Transverse colon (tissue), 4 donors: Measurements from ENCODE around the gene LSR. TPM values are rescaled to one million over a fixed set of nuclear protein-coding genes. Genes with fewer than 3 reads are reported as not detected.

ENCODE experiments used
- DNase-seq: peaks from one replicate; pipeline ENCODE4 v3.0.0-alpha.2; 2019
- H3K27ac ChIP-seq, 4 donors: fragments of 200-600 bp; sonication (generic); 2 replicates each; pipeline ENCODE4 v1.5.1; 2016 to 2018; ENCODE audit warnings: inconsistent platforms in 4 of 4
- H3K27me3 ChIP-seq: fragments of 200-600 bp; sonication (generic); 2 replicates; pipeline ENCODE4 v1.5.1; 2017; ENCODE audit warnings: inconsistent platforms
- H3K36me3 ChIP-seq, 4 donors: fragments of 200-600 bp; sonication (generic); 2 replicates each; pipeline ENCODE4 v1.5.1; 2017 to 2019; ENCODE audit warnings: inconsistent platforms in 4 of 4
- H3K4me1 ChIP-seq, 4 donors: fragments of 200-600 bp; sonication (generic); 2 replicates each; pipeline ENCODE4 v1.5.1; 2017 to 2020; ENCODE audit warnings: inconsistent platforms in 4 of 4
- H3K4me3 ChIP-seq, 4 donors: fragments of 200-600 bp; sonication (generic); 1 replicate in 1 of 4; 2 replicates in 3 of 4; pipeline versions ENCODE4 v1.5.1 to v1.6.1; 2017 to 2019; ENCODE audit warnings: inconsistent platforms in 4 of 4
- H3K9me3 ChIP-seq, 2 donors: fragments of 200-600 bp; sonication (generic); 2 replicates each; pipeline ENCODE4 v1.5.1; 2017 to 2019; ENCODE audit warnings: inconsistent platforms in 2 of 2
- EP300 ChIP-seq: sonication (generic); formaldehyde crosslinking; IDR thresholded peaks from one replicate; pipeline ENCODE4 v1.6.1; 2017; ENCODE audit warnings: antibody characterized with exemption, low read depth
- POLR2A ChIP-seq: fragments of 450-650 bp; IDR thresholded peaks from one replicate; pipeline ENCODE4 v1.6.1; 2016; ENCODE audit warnings: antibody characterized with exemption, mild to moderate bottlenecking, moderate library complexity
- POLR2AphosphoS5 ChIP-seq, 3 donors: sonication (generic); formaldehyde crosslinking; IDR thresholded peaks; one replicate each; pipeline ENCODE4 v1.6.1; 2016; ENCODE audit warnings: antibody characterized with exemption in 3 of 3
- WGBS, 2 donors: methylation state at CpG; one replicate each; pipeline ENCODE4 v1.1.5; 2018; ENCODE audit warnings: low coverage in 1 of 2; 5-methylcytosine and 5-hydroxymethylcytosine counted together
- in situ Hi-C, 4 donors: fragments of 200-750 bp; cut with MboI; loops; one replicate each; pipeline versions ENCODE4 v1.15.0 to v1.15.1; 2017; ENCODE audit warnings: low sequenced_read_pairs in 3 of 4, low pct_ligation_motif_present in 1 of 4, low pct_unique_long_range_greater_than_20kb in 1 of 4
- intact Hi-C: fragments of 100-400 bp; cut with DNase I; formaldehyde crosslinking; loops from one replicate; pipeline ENCODE4 v1.15.1; 2023; ENCODE audit warnings: low total_unique reads
- total RNA-seq, 4 donors: library from RNA; depleted of rRNA; stranded (reverse); fragments of >200 nt; gene quantifications; one replicate each; pipeline ENCODE4 v1.1.0, GENCODE V29; 2016
- TF ChIP-seq, protein P1 (sequence below), 5 experiments: fragments of 200-600 bp in 3 of 5; fragments of 450-650 bp in 2 of 5; sonication (generic) in 3 of 5; IDR thresholded peaks; 1 replicate in 2 of 5; 2 replicates in 3 of 5; pipeline ENCODE4 v1.5.1; 2016 to 2017; ENCODE audit warnings: antibody characterized with exemption in 5 of 5, inconsistent platforms in 3 of 5, mild to moderate bottlenecking in 2 of 5, moderate library complexity in 1 of 5

LSR gene
- total RNA-seq, 4 donors from 2014 or later: 124 to 484 (median 330) TPM

DNA sequence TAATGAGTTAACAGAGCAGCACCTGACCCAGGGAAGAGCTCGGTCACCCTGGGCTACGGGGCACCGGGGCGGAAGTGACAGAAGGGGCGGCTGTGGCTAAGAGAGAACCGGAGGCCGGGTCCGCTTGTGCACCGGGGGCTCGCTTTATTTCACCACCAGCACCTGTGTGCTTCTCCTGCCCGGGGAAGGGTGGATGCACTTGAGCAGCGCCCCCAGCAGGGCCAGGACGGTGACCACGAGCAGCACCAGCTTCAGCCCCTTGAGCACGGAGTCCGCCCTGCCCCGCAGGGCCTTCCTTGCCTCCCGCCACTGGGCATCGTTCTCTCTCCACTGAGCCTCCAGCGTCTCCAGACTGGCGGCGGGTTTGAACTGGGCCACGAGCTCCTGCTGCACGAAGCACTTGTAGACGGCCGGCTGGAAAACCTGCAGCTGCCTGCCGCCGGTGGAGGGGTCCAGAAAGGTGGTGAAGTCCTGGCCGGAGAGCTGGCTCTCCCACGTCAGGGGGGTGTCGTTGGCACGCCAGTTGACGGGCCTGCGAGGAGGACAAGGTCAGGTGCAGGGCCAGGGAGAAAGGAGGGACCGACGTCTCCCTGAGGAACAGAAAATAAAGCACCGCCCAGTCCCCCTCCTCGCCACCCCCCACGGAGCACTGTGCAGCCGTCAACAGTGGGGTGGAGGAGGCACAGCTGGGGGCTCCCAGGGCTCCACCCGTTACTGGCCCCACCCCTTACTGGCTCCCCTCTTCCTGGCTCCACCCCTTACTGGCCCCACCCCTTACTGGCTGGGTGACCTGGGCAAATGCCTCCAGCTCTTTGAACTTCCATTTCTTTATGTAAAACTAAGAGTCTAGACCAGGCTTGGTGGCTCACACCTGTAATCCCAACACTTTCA, 23.9 kb upstream of the LSR start:
- H3K4me3 ChIP-seq: no peak overlapping the region
- peak; percentile 57 for DNase-seq
- intact Hi-C loops (no loop called here), in situ Hi-C loops (no loop called here)
- H3K9me3 ChIP-seq: no peaks in the 10 kb centered on the region
- WGBS, 2 donors: 68% methylated on average over 41 of the region's 41 CpGs; no CpG with 5 or more reads in 1 of the 2 donors
- no peaks in the 10 kb centered on the region for H3K27me3 ChIP-seq
- TF ChIP-seq POLR2A (no peak), POLR2AphosphoS5 (IDR thresholded peaks at IDR 0.05) (no peak), EP300 (no peak)
- TF ChIP-seq, protein P1, sequence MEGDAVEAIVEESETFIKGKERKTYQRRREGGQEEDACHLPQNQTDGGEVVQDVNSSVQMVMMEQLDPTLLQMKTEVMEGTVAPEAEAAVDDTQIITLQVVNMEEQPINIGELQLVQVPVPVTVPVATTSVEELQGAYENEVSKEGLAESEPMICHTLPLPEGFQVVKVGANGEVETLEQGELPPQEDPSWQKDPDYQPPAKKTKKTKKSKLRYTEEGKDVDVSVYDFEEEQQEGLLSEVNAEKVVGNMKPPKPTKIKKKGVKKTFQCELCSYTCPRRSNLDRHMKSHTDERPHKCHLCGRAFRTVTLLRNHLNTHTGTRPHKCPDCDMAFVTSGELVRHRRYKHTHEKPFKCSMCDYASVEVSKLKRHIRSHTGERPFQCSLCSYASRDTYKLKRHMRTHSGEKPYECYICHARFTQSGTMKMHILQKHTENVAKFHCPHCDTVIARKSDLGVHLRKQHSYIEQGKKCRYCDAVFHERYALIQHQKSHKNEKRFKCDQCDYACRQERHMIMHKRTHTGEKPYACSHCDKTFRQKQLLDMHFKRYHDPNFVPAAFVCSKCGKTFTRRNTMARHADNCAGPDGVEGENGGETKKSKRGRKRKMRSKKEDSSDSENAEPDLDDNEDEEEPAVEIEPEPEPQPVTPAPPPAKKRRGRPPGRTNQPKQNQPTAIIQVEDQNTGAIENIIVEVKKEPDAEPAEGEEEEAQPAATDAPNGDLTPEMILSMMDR (IDR thresholded peaks at IDR 0.05): no peak
- no peak overlapping the region for H3K27ac ChIP-seq
- no peaks in the 10 kb centered on the region for H3K36me3 ChIP-seq
- H3K4me1 ChIP-seq: peaks cover 0 to 7% (median 2%) of the 10 kb centered on the region in 4 donors

DNA sequence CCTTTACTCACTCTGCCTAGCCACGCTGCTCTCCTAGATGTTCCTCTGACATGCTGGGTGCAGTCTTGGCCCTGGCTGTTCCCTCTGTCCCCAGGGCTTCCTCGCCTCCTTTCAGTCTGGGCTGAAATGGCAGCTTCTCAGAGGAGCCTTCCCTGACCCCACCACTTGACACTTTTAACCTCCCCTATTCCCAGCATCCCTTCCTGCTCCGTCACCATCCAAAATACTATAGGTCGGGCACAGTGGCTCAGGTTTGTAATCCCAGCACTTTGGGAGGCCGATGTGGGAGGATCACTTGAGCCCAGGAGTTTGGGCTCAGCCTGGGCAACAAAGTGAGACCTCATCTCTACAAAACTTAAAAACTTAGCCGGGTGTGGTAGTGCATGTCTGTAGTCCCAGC, 22.9 kb upstream of the LSR start:
- 84 to 93% methylated on average over 2 to 6 of the region's 6 CpGs for WGBS, 2 donors
- Histone ChIP-seq H3K4me3 (no peak overlapping the region), H3K27ac (no peak overlapping the region), H3K36me3 (no peaks in the 10 kb centered on the region), H3K27me3 (no peaks in the 10 kb centered on the region), H3K4me1 (peaks cover 0 to 7% (median 2%) of the 10 kb centered on the region in 4 donors), H3K9me3 (no peaks in the 10 kb centered on the region)
- TF ChIP-seq, protein P1 (IDR thresholded peaks at IDR 0.05): no peak
- TF ChIP-seq POLR2A (no peak), POLR2AphosphoS5 (IDR thresholded peaks at IDR 0.05) (no peak), EP300 (no peak)
- intact Hi-C loops (no loop called here), in situ Hi-C loops (no loop called here)
- DNase-seq: no peak

DNA sequence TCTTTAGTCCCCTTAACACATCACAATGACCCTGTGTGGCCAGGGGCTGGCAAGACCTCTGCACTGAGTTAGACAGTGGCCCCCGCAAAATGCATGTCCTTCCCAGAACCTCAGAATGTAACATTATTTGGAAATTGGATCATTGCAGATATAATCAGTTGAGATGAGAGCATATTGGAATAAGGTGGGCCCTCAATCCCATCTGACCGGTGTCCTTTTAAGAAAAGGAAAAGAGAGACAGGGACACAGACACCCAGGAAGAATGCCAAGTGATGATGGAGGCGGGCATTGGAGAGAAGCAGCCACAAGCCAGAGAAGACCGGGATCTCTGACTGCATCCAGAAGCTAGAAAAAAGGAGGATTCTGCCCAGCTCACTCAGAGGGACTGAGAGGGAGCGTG, 22.1 kb upstream of the LSR start:
- H3K4me1 ChIP-seq: peaks cover 0 to 7% (median 2%) of the 10 kb centered on the region in 4 donors
- no peak for DNase-seq
- H3K36me3 ChIP-seq: no peaks in the 10 kb centered on the region
- in situ Hi-C loops: no loop called here
- TF ChIP-seq EP300: no peak
- no peak for TF ChIP-seq POLR2A
- no peak overlapping the region for H3K27ac ChIP-seq
- 85 to 95% methylated on average over 3 to 5 of the region's 5 CpGs for WGBS, 2 donors
- intact Hi-C loops: no loop called here
- H3K27me3 ChIP-seq: no peaks in the 10 kb centered on the region
- no peak overlapping the region for H3K4me3 ChIP-seq
- no peaks in the 10 kb centered on the region for H3K9me3 ChIP-seq

DNA sequence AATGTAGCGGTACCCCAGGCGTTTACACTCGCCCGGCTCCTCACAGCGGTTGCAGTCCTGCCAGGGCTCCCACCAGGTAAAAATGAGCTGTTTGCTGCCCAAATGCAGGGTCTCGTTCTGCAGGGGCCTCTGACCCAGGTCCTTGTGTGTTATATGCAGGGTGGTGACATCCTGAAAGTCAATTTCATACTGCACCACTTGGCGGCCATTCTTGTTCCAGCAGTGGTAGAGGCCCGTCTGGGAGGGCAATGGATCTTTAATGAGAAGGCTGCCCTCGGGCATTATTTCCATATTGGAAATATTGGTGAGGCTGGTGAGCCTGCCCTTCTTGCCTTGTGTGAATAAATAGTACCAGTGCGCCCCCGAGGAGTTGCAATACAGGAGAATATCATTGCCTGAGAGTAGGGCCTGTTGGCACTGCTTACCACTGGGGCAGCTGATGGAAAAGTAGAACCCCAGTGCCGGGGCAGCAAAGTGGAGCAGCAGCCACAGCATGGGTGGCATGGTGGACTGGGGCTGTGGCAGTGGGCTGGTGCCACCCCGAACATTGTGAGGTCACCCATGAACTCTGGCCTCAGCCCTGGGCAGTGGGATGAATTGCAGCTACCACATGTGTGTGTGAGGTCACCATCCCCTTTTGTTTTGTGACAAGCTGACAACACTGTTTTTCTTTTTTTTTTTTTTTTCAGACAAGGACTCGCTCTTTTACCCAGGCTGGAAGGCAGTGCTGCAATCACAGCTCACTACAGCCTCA, 20.4 kb upstream of the LSR start, which contains the start of gene FAM187B:
Gene FAM187B, minus strand, starts transcription at position 563 of the 754 bp plus-strand sequence. Its CDS starts 59 bp downstream, at position 504.
- no peaks in the 10 kb centered on the region for H3K27me3 ChIP-seq
- 60 to 86% methylated on average over 1 to 14 of the region's 14 CpGs for WGBS, 2 donors
- H3K27ac ChIP-seq: no peak within 1 kb of the TSS
- in situ Hi-C loops: no loop called here
- H3K4me1 ChIP-seq: peaks cover 0 to 7% (median 2%) of the 10 kb centered on the region in 4 donors
- H3K9me3 ChIP-seq: no peaks in the 10 kb centered on the region
- TF ChIP-seq, protein P1 (IDR thresholded peaks at IDR 0.05): no peak
- TF ChIP-seq POLR2A (no peak), EP300 (no peak), POLR2AphosphoS5 (IDR thresholded peaks at IDR 0.05) (no peak)
- DNase-seq: no peak
- H3K36me3 ChIP-seq: no peaks in the 10 kb centered on the region
- intact Hi-C loops: no loop called here
- H3K4me3 ChIP-seq: no peak within 1 kb of the TSS
